ENCODE data around the gene RABGEF1.
"Not testable (repeated sequence)": the region's sequence is repeated elsewhere in the genome, so short reads cannot be mapped to it uniquely, and the experiment has no call there.

Gene RABGEF1

GRCh38 chr7:66817208-66817795, 76.8 kb downstream of the RABGEF1 start:
- not testable (repeated sequence) for DNase-seq

- DNase-seq: not testable (repeated sequence)
Observed at GRCh38 chr7:66817956-66818355, 77.4 kb downstream of the RABGEF1 start.

DNA sequence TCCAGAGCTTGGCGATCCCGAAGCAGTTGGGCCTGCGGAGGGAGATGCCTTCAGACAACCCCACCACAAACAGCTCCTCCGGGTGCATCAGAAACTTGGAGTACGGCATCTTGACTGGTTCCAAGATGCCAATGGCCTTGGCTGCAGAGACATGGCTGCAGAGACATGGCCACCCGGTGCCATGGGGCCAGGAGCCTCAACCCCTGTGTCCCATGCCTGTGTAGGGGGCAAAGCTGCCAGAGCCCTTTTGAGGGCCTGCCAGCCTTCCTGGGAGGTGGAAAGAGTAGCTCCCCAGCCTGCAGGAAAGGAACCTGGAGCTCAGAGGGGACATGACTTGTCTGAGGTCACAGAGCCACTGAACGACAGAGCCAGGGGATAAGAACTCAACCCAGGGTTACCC, 83.5 kb downstream of the RABGEF1 start:
- DNase-seq: no peak

DNA sequence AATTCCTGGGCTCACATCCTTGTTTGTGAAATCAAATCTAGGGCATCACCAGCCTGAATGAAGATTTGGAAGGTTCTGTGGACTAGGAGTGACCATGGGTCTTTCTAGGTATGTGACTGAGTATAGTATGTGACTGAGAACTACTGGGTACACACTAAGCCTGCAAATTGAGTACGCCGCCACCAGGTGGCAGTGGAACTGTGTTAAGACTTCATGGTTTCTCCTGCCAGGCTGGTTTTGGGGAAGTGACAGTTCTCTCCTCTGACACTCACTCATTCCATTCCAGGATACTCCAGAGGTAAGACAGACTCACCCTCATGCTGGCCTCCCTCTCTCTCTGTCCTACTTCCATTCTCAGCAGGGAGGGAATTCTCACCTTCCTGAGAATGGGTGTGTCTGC, 85.0 kb downstream of the RABGEF1 start:
- not testable (repeated sequence) for DNase-seq

- no peak for DNase-seq
Observed at GRCh38 chr7:66826649-66827048, 86.1 kb downstream of the RABGEF1 start.

- DNase-seq: not testable (repeated sequence)
Observed at GRCh38 chr7:66830976-66831375, 90.4 kb downstream of the RABGEF1 start.

- DNase-seq: no peak
Observed at GRCh38 chr7:66832531-66833351, 92.2 kb downstream of the RABGEF1 start.

DNA sequence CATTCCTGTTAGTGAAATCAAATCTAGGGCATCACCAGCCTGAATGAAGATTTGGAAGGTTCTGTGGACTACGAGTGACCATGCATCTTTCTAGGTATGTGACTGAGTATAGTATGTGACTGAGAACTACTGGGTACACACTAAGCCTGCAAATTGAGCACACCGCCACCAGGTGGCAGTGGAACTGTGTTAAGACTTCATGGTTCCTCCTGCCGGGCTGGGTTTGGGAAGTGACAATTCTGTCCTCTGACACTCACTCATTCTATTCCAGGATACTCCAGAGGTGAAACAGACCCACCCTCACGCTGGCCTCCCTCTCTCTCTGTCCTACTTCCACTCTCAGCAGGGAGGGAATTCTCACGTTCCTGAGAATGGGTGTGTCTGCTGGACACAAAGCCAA, 96.5 kb downstream of the RABGEF1 start:
- no peak for DNase-seq

DNA sequence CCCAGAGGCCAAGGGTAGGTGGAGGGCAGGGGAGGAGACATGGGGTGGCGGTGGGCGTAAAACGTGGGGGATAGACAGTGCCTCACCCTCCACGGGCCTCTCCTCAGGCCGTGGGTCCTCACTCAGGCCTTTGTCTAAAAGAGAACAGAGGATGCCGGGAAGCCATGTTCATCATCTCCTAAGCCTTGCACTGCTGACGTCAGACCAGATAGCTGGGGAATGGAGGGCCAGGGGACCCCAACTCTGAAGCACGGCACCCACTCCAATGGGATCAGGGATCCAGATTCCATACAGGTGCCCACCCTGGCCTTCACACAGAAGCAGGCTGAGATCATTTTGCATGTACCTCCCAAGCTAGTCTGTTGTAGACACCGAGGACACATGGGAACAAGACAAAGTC, 97.1 kb downstream of the RABGEF1 start:
- no peak for DNase-seq

GRCh38 chr7:66839814-66840213, 99.3 kb downstream of the RABGEF1 start:
- DNase-seq: no peak

- no peak for DNase-seq
Observed at GRCh38 chr7:66840316-66840715, 99.8 kb downstream of the RABGEF1 start.

DNA sequence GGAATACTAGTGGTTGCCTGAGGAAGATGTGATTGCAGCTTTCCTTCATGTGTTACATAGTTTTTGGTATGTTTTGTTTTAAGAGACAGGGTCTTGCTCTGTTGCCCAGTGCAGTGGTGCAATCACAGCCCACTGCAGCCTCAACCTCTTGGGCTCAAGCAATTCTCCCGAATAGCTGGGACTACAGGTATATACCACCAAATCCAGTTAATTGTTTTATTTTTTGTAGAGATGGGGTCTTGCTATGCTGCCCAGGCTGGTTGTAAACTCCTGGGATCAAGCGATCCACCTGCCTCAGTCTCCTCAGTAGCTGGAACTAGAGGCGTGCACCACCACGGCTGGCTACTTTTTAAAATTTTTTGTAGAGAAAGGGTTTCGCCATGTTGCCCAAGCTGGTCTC, 101.4 kb downstream of the RABGEF1 start:
- DNase-seq: no peak

- DNase-seq: not testable (repeated sequence)
Observed at GRCh38 chr7:66843492-66843891, 103.0 kb downstream of the RABGEF1 start.

GRCh38 chr7:66844552-66845378, 104.2 kb downstream of the RABGEF1 start:
- peak; percentile 97 for DNase-seq

GRCh38 chr7:66845379-66846095, 105.0 kb downstream of the RABGEF1 start:
- DNase-seq: no peak

- not testable (repeated sequence) for DNase-seq
Observed at GRCh38 chr7:66846096-66846445, 105.5 kb downstream of the RABGEF1 start.

GRCh38 chr7:66847523-66847855, 107.0 kb downstream of the RABGEF1 start:
- DNase-seq: not testable (repeated sequence)

DNA sequence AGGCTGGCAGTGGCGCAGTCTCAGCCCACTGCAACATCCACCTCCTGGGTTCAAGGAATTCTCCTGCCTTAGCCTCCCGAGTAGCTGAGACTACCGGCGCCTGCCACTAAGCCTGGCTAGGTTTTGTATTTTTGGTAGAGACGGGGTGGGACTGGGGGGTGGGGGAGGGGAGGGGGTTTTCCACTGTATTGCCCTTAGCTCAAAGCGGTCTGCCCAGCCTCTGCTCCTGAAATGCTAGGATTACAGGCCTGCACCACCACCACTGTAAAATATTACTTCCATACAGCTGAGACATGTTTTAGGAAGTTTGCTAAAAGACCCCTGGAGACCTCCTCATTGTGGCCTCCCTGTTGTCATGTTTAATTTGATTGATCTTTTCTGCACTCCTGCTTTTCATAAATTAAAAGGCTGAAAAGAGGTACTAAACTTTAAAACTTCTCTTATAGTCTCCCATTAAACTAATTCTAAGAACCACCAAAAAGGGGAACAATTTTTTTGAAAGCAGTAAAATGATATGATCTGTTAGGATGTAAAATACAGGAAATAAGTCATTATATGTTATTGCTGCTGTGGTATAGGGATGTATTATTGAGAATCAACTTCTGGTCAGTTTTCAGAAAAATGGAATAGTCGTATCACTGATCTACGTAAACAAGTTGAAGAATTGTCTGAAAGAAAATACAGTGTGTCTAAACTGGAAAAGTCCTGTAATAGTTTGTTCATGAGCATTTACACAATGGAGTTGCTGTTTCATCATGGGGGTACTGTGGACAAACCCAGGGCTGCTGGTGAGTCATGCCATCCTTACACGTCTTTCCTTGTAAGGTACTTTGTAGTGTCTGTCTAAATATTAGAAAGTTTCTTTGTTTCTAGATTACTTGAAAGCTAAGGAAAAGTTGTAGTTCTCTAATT, 107.6 kb downstream of the RABGEF1 start:
- peak; percentile 68 for DNase-seq

- DNase-seq: no peak
Observed at GRCh38 chr7:66859339-66859738, 118.8 kb downstream of the RABGEF1 start.

DNA sequence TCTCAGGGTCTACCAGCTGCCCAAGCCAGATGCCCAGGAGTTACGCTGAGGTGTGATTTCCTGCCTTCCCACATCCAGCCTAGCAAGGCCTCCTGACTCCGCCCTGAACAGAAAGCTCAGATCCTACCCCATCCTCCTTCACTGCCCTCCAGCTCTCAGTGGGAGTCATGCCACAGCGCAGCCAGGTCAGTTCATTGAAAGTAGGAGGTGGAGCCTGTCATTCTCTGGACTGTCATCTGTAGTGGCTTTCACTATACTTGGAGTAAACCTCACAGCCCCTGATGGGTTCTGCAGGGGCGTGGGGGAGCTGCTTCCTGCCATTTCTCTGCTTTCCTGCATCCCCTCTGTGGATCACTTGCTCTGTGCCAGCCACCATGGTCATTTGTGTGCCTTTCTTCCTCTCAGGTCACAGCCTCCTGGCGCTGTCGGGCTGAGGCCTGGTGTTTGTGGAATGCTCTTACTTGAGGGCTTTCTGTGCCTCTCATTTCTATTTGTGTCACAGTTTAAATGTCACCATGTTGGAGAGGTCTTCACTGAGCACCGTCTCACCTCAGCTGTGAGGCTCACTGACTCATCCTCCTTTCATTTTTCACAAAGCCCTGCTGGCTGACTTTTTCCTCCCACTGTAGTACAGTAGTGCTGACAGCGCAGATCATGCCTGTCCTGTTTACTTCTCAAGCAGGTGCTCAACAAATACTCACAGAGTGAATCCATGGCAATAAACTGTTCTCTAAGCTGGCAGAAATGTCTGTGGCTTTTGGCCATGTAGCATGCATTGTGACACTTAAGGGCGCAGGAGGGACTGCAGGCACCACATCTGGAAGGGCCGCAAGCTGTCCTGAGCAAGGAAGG, 119.5 kb downstream of the RABGEF1 start:
- DNase-seq: no peak

DNA sequence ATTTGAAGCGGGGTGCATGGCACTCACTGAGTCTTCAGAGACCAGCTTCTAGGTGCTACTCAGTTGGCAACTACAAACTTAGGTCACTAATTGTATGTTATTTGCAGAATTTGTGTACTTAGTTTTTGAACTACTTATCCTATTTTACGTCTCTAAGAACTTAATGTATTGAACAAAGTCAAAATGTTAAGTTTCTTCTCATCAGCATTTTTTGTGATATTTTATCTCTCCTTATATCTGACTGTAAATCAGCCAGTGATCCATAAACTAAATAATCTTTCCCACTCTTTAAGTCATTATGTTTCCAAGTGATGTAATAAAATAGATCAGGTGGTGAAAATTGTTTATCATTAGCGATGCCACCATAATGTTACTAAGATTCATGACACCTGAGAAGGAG, 120.2 kb downstream of the RABGEF1 start:
- DNase-seq: no peak
